Right ventricle myocardium superior (tissue), 1 donor: ENCODE results near the gene WSCD1. TPM values are rescaled to one million over a fixed set of nuclear protein-coding genes. Genes with fewer than 3 reads are reported as not detected.

Experiments
- ATAC-seq: fragments of 200-7000 bp; cut with Tn5 transposase; one replicate; pipeline ENCODE4 v1.9.1; 2020; ENCODE audit warnings: mild to moderate bottlenecking; ENCODE audit not compliant: poor library complexity
- DNase-seq: peaks from one replicate; pipeline ENCODE4 v3.0.0-alpha.2; 2020
- intact Hi-C: fragments of 100-400 bp; cut with DNase I; formaldehyde crosslinking; loops from one replicate; pipeline ENCODE4 v1.11.2; 2022
- total RNA-seq: library from RNA; stranded (reverse); fragmentation: NEBNext Ultra II Directional; extraction: Animal tissue kit (Norgen Biotek cat#: 25700); gene quantifications from one replicate; pipeline ENCODE4 v1.2.1, GENCODE V29; 2021
- donor health status: DM: no; HTN: yes; CAD: no; lungs with severe emphysema.

WSCD1 gene
- total RNA-seq, 1 donor from 2014 or later: 11.2 TPM

GRCh38 chr17:6054372-6054771 lies 15.8 kb upstream of the WSCD1 start:
- no peak for DNase-seq
- intact Hi-C loops: no loop called here
- ATAC-seq: no peak

DNA sequence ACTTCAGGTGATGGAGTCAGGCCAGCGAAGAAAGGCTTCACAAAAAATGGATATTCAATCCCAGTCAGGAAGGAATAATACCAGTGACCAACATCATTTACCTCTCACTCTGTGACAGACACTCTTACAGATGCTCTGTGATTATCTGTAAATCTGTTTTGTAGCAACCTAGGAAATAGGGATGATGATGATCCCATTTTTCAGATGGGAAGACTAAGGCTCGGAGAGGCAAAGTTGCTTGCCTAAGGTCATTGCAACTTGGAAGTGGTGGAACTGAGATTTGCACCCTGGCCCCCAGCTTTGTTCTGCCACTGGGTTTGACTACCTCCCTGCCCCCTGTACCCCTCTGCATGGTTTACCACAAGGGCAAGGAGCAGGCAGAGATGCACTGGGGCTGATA lies 14.1 kb upstream of the WSCD1 start:
- ATAC-seq: no peak
- DNase-seq: no peak
- intact Hi-C loops: no loop called here

DNA sequence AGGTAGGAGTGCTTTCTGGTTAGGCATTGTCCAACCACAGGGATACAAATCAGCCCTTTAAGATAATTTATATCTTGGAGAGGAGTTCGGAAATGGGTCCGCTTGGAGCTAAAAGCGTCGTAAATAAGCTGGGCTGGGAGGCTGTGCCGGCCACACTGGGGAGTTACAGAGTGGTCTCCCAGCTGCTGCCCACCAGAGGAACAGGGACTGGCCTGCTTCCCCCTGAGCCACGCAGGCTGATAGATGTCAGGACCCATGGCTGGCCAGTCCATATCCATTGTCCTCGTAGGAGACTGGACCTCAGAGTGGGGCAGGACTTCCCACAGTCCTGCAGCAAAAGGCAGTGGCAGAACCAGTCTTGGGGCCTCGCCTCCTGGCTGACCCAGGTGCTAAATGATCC lies 12.6 kb upstream of the WSCD1 start:
- intact Hi-C loops: no loop called here

GRCh38 chr17:6059406-6059805 lies 10.8 kb upstream of the WSCD1 start:
- ATAC-seq (no peak), DNase-seq (no peak)
- intact Hi-C loops: no loop called here

More for the DNA sequence above, 12.6 kb upstream of the WSCD1 start:
- ATAC-seq (no peak), DNase-seq (no peak)

GRCh38 chr17:6061290-6061689 lies 8.9 kb upstream of the WSCD1 start:
- ATAC-seq: no peak
- DNase-seq: no peak
- intact Hi-C loops: no loop called here

DNA sequence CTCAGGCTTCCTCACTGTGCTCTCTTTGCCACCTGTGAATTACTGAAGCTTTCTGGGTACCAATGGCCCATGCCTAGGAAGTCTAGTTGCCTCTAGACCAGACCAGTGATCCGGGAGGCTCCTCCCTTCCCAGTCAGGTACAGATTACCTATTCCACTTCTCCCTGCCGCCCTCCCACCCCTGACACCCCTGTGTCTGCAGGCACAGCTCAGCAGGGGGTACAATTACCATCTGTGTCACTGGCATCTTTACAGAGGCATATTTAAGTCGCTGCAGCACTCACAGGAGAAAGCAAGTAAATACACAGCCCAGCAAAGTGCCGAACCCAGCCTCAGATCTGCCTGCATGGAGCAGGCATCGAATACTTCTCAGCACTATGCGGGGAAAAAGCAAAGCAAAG lies 5.3 kb upstream of the WSCD1 start:
- ATAC-seq (no peak), DNase-seq (no peak)
- intact Hi-C loops: no loop called here

DNA sequence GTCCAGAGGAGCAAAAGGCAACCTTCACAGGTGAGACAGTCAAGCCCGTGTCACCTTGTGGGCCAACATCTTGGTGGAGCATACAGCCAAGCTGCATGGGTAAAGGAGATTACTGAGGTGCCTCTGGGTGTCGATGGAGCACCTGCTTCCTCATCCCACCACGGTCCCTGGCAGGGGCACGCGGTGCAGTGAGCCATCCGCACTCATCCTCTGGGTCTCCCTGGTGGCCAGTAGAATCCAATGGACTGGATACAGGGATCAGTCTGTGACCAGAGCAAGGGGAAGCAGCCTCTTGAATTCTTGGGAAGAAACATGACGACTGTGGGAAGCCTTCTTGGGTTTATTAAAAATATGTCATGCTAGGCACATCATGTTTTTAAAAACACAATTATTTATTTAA lies 4.8 kb upstream of the WSCD1 start:
- intact Hi-C loops: no loop called here
- DNase-seq: no peak
- ATAC-seq: no peak

GRCh38 chr17:6066183-6066948 lies 3.8 kb upstream of the WSCD1 start:
- ATAC-seq (no peak), DNase-seq (no peak)
- intact Hi-C loops: no loop called here

- DNase-seq (no peak), ATAC-seq (no peak)
- intact Hi-C loops: no loop called here
These were observed 3.1 kb upstream of the WSCD1 start for GRCh38 chr17:6067060-6067459.

DNA sequence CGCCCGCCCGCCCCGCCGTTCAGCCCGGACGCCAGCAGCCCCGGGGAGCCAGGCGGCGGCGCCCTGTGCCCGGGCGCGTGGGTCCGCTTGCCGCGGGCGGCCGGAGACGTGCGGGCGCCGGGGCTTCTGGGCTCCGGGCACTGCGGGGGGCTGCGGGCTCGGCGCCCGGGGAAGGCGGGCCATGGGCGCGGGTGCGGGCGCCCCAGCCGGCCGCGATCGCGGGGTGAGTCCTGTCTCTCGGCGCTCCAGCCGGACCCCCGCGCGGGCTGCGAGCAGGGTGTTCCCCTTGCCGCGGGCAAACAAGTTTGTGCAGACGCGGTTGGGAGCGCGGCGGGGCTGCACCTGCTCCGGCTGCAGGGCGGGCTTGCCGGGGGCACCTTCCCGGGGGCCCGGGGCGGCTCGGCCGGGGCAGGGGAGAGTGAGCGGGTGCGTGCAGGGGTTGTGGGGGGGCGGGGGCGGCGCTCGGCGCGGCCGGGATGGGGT lies 292 bp downstream of the WSCD1 start:
- no peak for ATAC-seq
- DNase-seq: no peak
- intact Hi-C loops: no loop called here

DNA sequence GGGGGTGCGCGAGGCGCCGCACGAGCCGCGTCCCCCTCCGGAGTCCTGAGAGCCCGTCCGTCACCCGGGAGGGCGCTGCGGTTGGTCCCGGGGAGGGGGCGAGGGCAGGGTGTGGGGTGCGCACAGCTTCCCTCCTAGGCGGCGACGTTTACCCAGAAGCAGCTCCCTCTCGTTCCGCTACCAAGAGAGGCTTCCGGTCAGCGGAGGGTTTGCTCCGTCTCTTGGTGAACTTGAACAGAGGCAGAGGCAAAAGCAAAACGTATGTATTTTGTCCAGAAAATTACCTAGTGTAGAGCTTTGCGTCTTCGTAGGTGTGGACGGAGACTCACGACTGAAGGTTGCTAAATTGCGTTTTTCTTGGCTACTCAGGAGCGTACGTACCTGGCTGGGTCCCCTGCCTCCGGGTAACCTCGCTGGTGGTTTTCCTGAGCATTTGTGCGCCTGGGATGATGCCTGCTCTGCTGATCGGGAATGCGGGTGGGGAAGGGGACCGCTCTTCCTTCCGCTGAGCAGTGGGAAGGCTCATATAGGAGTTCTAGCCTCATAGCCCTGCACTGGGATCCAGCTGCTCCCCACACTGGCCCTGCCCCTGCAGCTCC lies 833 bp downstream of the WSCD1 start:
- DNase-seq: no peak

GRCh38 chr17:6071528-6072065 lies 1.4 kb downstream of the WSCD1 start:
- intact Hi-C loops: no loop called here
- DNase-seq (no peak), ATAC-seq (no peak)

More for the DNA sequence above, 833 bp downstream of the WSCD1 start:
- peak; percentile 36 for ATAC-seq
- intact Hi-C loops: no loop called here

- ATAC-seq (no peak), DNase-seq (no peak)
- intact Hi-C loops: no loop called here
These were observed 2.0 kb downstream of the WSCD1 start for GRCh38 chr17:6072157-6072556.

DNA sequence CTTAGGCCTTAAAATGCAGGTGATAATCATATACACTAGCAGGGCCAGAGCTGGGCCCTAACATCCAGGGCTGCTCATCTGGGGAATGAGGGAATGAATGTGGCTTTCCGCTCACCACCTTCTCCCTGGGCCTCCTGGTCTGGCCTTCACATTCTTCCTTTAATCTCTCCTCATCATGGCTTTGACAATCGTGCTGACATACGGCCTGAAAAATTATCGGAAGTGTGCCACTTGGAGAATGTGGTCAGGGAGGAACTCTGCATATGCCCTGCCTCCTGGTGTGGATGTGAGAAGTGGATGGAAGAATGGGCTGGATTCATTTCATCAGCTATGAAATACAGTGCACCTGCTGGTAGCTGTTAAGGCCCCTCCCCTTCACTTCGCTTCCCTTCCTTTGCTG lies 2.4 kb downstream of the WSCD1 start:
- DNase-seq: no peak
- intact Hi-C loops: no loop called here
- no peak for ATAC-seq

DNA sequence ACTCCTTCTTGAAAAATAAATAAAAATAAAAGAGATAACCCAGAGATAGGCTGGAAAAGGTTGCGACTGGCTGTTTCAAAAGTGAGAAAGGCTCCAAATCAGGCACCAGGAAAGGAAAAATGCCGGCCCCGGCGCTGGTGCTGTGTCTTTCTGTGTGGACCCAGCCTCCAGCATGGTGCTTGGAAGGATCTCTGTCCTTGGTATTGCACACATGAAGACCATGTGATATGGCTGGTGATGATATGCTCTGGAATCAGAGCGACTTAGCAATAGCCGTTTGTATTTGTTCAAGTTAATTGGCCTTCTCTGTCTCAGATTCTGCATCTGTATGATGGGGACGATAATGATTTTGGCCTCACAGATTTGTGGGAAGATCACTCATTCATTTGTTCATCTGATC lies 3.4 kb downstream of the WSCD1 start:
- intact Hi-C loops: no loop called here
- no peak for ATAC-seq

GRCh38 chr17:6075050-6075449 lies 4.9 kb downstream of the WSCD1 start:
- ATAC-seq: no peak
- intact Hi-C loops: no loop called here
- no peak for DNase-seq

More for the DNA sequence above, 3.4 kb downstream of the WSCD1 start:
- DNase-seq: no peak

DNA sequence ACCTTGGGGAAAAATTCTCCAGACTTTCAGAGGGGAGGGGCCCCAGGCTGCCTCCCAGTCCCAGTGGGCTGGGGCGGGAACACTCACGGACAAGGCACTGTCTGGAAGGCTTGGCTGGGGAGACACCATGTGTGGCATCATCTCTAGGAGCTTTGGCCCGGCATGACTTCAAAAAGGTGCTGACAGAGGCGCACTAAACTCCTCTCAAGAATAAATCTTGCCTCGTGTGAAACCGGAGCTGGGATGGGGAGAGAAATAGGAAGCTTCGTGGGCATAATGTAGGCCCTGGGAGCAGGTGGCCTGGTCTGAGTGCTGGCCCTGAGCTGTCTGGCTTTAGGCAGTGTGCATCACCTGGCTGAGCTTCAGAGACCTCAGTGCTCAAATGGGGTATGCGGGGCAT lies 5.7 kb downstream of the WSCD1 start:
- ATAC-seq (no peak), DNase-seq (no peak)
- intact Hi-C loops: no loop called here

GRCh38 chr17:6077752-6078151 lies 7.6 kb downstream of the WSCD1 start:
- intact Hi-C loops: no loop called here
- ATAC-seq: no peak
- DNase-seq: no peak

- intact Hi-C loops: no loop called here
- no peak for DNase-seq
- no peak for ATAC-seq
These were observed 8.3 kb downstream of the WSCD1 start for GRCh38 chr17:6078458-6078871.

DNA sequence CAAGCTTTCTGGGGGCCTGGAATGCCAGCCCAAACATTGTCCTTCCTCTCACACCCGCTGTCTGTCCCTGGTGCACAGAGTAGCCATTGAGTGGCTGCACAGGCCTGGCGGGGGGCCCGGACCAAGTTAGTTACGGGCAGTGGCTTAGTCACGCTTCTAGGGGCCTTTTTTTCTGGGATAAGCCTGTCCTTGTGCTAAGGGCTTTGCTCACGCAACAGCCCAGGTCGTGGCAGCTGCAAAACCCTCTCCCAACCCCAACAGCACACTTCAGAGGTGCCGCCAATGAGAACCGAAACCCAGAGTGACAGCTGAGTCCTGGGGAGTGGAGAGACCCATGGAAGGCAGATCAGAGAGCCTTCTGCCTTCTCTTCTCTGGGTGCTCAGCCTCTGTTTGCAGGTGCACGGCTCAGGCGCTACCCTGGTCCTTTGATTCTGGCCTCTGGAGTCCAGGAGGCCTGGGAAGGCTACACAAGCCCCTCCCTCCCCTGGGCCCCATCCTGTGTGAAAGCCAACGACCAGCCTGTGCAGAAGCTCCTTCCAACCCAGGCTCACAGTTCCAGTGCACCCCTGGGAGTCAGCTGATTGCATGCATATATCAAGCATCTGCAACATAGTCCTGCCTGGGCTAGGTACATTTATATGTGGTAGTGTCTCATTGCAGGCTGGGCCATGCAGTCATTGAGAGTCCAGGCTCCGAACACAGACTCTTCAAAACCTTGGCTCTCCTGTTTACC lies 9.1 kb downstream of the WSCD1 start:
- DNase-seq (no peak), ATAC-seq (no peak)
- intact Hi-C loops: no loop called here
